H9 (cell line): ENCODE results near the gene DLL3. TPM values are rescaled to one million over a fixed set of nuclear protein-coding genes. Genes with fewer than 3 reads are reported as not detected.

Experiments used
- DNase-seq: peaks from one replicate; pipeline ENCODE4 v3.0.0-alpha.2; 2017
- H2AFZ ChIP-seq: one replicate; pipeline ENCODE4 v1.6.1; 2013; ENCODE audit warnings: mild to moderate bottlenecking, low read length, control low read depth, moderate library complexity
- H2AK5ac ChIP-seq: 2 replicates; pipeline ENCODE4 v1.6.1; 2013; ENCODE audit warnings: low read length, control low read depth, mixed read lengths; ENCODE audit not compliant: insufficient read length
- H2BK120ac ChIP-seq: one replicate; pipeline ENCODE4 v1.6.1; 2013; ENCODE audit warnings: low read depth, mild to moderate bottlenecking, low read length, control low read depth, inconsistent platforms; ENCODE audit not compliant: poor library complexity, severe bottlenecking
- H2BK12ac ChIP-seq: 2 replicates; pipeline ENCODE4 v1.6.1; 2013; ENCODE audit warnings: low read length, control low read depth, mixed read lengths, low read depth; ENCODE audit not compliant: insufficient read length
- H2BK15ac ChIP-seq: 2 replicates; pipeline ENCODE4 v1.6.1; 2013; ENCODE audit warnings: low read depth, low read length, control low read depth
- H2BK20ac ChIP-seq: one replicate; pipeline ENCODE4 v1.6.1; 2013; ENCODE audit warnings: low read depth, mild to moderate bottlenecking, low read length, control low read depth, inconsistent platforms; ENCODE audit not compliant: poor library complexity, severe bottlenecking
- H2BK5ac ChIP-seq: 2 replicates; pipeline ENCODE4 v1.6.1; 2013; ENCODE audit warnings: low read length, control low read depth, mixed read lengths; ENCODE audit not compliant: insufficient read length
- H3K14ac ChIP-seq: 2 replicates; pipeline ENCODE4 v1.6.1; 2013; ENCODE audit warnings: low read length, control low read depth; ENCODE audit not compliant: insufficient read depth
- H3K18ac ChIP-seq: 2 replicates; pipeline ENCODE4 v1.6.1; 2013; ENCODE audit warnings: low read depth, mild to moderate bottlenecking, mixed read lengths, low read length, control low read depth; ENCODE audit not compliant: insufficient read length
- H3K23ac ChIP-seq: 2 replicates; pipeline ENCODE4 v1.6.1; 2013; ENCODE audit warnings: low read length, control low read depth, mixed read lengths, low read depth; ENCODE audit not compliant: insufficient read length
- H3K23me2 ChIP-seq: 2 replicates; pipeline ENCODE4 v1.6.1; 2013; ENCODE audit warnings: low read depth, mild to moderate bottlenecking, mixed read lengths, low read length, control low read depth; ENCODE audit not compliant: insufficient read length, poor library complexity, severe bottlenecking
- H3K27ac ChIP-seq: 2 replicates; pipeline ENCODE4 v1.5.1; 2013; ENCODE audit warnings: low read length, control low read depth, mixed read lengths, low read depth; ENCODE audit not compliant: insufficient read length
- H3K27me3 ChIP-seq: 2 replicates; pipeline ENCODE4 v1.6.1; 2013; ENCODE audit warnings: low read length, control low read depth, inconsistent platforms; ENCODE audit not compliant: insufficient read depth
- H3K4ac ChIP-seq: 2 replicates; pipeline ENCODE4 v1.6.1; 2013; ENCODE audit warnings: low read depth, mild to moderate bottlenecking, control low read depth, inconsistent platforms, low read length, moderate library complexity
- H3K4me1 ChIP-seq: 2 replicates; pipeline ENCODE4 v1.6.1; 2013; ENCODE audit warnings: low read length, control low read depth, inconsistent platforms; ENCODE audit not compliant: insufficient read depth
- H3K4me2 ChIP-seq: 2 replicates; pipeline ENCODE4 v1.6.1; 2013; ENCODE audit warnings: low read length, control low read depth, mixed read lengths; ENCODE audit not compliant: insufficient read length, insufficient read depth
- H3K56ac ChIP-seq: 2 replicates; pipeline ENCODE4 v1.6.1; 2013; ENCODE audit warnings: low read depth, mild to moderate bottlenecking, mixed read lengths, low read length, control low read depth; ENCODE audit not compliant: insufficient read length
- H3K79me1 ChIP-seq: 2 replicates; pipeline ENCODE4 v1.6.1; 2013; ENCODE audit warnings: low read depth, mild to moderate bottlenecking, moderate library complexity, low read length, control low read depth, inconsistent platforms; ENCODE audit not compliant: insufficient read depth, poor library complexity, severe bottlenecking
- H3K79me2 ChIP-seq: 2 replicates; pipeline ENCODE4 v1.6.1; 2013; ENCODE audit warnings: low read length, control low read depth, inconsistent platforms; ENCODE audit not compliant: insufficient read depth
- H3K9ac ChIP-seq: 2 replicates; pipeline ENCODE4 v1.6.1; 2013; ENCODE audit warnings: low read length, control low read depth, mixed read lengths; ENCODE audit not compliant: insufficient read length; ENCODE audit errors: extremely low read depth
- H3K9me3 ChIP-seq: one replicate; pipeline ENCODE4 v1.6.1; 2013; ENCODE audit warnings: low read depth, low read length, inconsistent platforms; ENCODE audit not compliant: control insufficient read depth
- H3T11ph ChIP-seq: one replicate; pipeline ENCODE4 v1.6.1; 2013; ENCODE audit warnings: mild to moderate bottlenecking, low read length, control low read depth, inconsistent platforms
- H4K20me1 ChIP-seq: one replicate; pipeline ENCODE4 v1.6.1; 2013; ENCODE audit not compliant: control insufficient read depth, insufficient read length, insufficient read depth
- H4K5ac ChIP-seq: 2 replicates; pipeline ENCODE4 v1.6.1; 2013; ENCODE audit warnings: low read depth, mild to moderate bottlenecking, mixed read lengths, low read length, control low read depth; ENCODE audit not compliant: insufficient read length
- H4K8ac ChIP-seq: replicated peaks from 2 replicates; pipeline ENCODE4 v1.6.1; 2013; ENCODE audit warnings: low read length, control low read depth, mixed read lengths, low read depth; ENCODE audit not compliant: insufficient read length
- H4K91ac ChIP-seq: 2 replicates; pipeline ENCODE4 v1.6.1; 2013; ENCODE audit warnings: low read depth, mild to moderate bottlenecking, moderate library complexity, mixed read lengths, low read length, control low read depth; ENCODE audit not compliant: insufficient read length
- H3K27ac Mint-ChIP-seq, 3 experiments: 2 replicates in 2 of 3; 3 replicates in 1 of 3; pipeline ENCODE4 v1.8.0; 2020 to 2021; ENCODE audit warnings: mixed read lengths in 3 of 3, mild to moderate bottlenecking in 1 of 3, moderate library complexity in 1 of 3
- H3K27me3 Mint-ChIP-seq: 2 replicates; pipeline ENCODE4 v1.8.0; 2021; ENCODE audit warnings: low read depth, mild to moderate bottlenecking, moderate library complexity, mixed read lengths
- H3K36me3 Mint-ChIP-seq, 3 experiments: 2 replicates in 2 of 3; 3 replicates in 1 of 3; pipeline ENCODE4 v1.8.0; 2020 to 2021; ENCODE audit warnings: low read depth in 3 of 3, mixed read lengths in 3 of 3; ENCODE audit not compliant: insufficient read depth in 1 of 3
- H3K4me1 Mint-ChIP-seq, 2 experiments: 2 replicates each; pipeline ENCODE4 v1.8.0; 2020; ENCODE audit warnings: mixed read lengths in 2 of 2
- H3K4me3 Mint-ChIP-seq, 2 experiments: 2 replicates in 1 of 2; 3 replicates in 1 of 2; pipeline ENCODE4 v1.8.0; 2020 to 2021; ENCODE audit warnings: mild to moderate bottlenecking in 2 of 2, mixed read lengths in 2 of 2, moderate library complexity in 1 of 2
- H3K9me3 Mint-ChIP-seq, 2 experiments: 2 replicates in 1 of 2; 3 replicates in 1 of 2; pipeline ENCODE4 v1.8.0; 2020; ENCODE audit warnings: mild to moderate bottlenecking in 2 of 2, mixed read lengths in 2 of 2, moderate library complexity in 1 of 2
- WGBS: extraction: QIAGEN DNeasy Blood & Tissue Kit; methylation state at CpG from one replicate; pipeline ENCODE4 v1.1.7; 2013; ENCODE audit warnings: missing lambda C conversion rate, low lambda C conversion rate, mixed read lengths; ENCODE audit not compliant: insufficient read length; ENCODE audit errors: extremely low coverage; 5-methylcytosine and 5-hydroxymethylcytosine counted together
- total RNA-seq: library from RNA; stranded (reverse); gene quantifications from 2 replicates; pipeline ENCODE4 v1.2.1, GENCODE V29; 2021
- TF ChIP-seq, protein P1 (sequence below): fragments of 200-600 bp; sonication (generic); conservative IDR thresholded peaks from 3 replicates; pipeline ENCODE4 v1.8.0; 2021; ENCODE audit warnings: antibody characterized with exemption, mild to moderate bottlenecking

The DLL3 gene
- total RNA-seq, 1 experiment from 2014 or later: 2.5 TPM

GRCh38 chr19:39481229-39481545 lies 17.6 kb upstream of the DLL3 start:
- Histone ChIP-seq H2BK15ac (no peak overlapping the region), H3K4me1 (no peaks in the 10 kb centered on the region), H3K23ac (no peak overlapping the region), H3K9me3 (no peaks in the 10 kb centered on the region), H2BK120ac (no peak overlapping the region), H3K14ac (peak overlapping the region; percentile 74), H3K27ac (peak overlapping the region; percentile 26), H2BK12ac (no peak overlapping the region), H4K5ac (no peak overlapping the region), H3K9ac (peak overlapping the region; percentile 79), H3K4ac (peak overlapping the region; percentile 45), H3K56ac (no peak overlapping the region), H4K20me1 (no peaks in the 10 kb centered on the region), H3K79me2 (peaks cover 12% of the 10 kb centered on the region), H4K91ac (no peak overlapping the region), H3K18ac (peak overlapping the region; percentile 69), H3K23me2 (peaks cover 10% of the 10 kb centered on the region), H2BK5ac (peak overlapping the region; percentile 49), H3K27me3 (no peaks in the 10 kb centered on the region), H2AK5ac (no peak overlapping the region), H3K79me1 (peaks cover 12% of the 10 kb centered on the region), H2AFZ (no peak overlapping the region), H3K4me2 (peak overlapping the region; percentile 98), H3T11ph (no peak overlapping the region), H4K8ac (no peak overlapping the region), H2BK20ac (no peak overlapping the region)
- DNase-seq: no peak
- peak overlapping the region; percentile 95 to 97 for H3K4me3 Mint-ChIP-seq
- peaks cover 17 to 21% of the 10 kb centered on the region in 2 experiments for H3K4me1 Mint-ChIP-seq
- no peaks in the 10 kb centered on the region; a peak in 1 of 5 replicates for H3K9me3 Mint-ChIP-seq
- TF ChIP-seq, protein P1, sequence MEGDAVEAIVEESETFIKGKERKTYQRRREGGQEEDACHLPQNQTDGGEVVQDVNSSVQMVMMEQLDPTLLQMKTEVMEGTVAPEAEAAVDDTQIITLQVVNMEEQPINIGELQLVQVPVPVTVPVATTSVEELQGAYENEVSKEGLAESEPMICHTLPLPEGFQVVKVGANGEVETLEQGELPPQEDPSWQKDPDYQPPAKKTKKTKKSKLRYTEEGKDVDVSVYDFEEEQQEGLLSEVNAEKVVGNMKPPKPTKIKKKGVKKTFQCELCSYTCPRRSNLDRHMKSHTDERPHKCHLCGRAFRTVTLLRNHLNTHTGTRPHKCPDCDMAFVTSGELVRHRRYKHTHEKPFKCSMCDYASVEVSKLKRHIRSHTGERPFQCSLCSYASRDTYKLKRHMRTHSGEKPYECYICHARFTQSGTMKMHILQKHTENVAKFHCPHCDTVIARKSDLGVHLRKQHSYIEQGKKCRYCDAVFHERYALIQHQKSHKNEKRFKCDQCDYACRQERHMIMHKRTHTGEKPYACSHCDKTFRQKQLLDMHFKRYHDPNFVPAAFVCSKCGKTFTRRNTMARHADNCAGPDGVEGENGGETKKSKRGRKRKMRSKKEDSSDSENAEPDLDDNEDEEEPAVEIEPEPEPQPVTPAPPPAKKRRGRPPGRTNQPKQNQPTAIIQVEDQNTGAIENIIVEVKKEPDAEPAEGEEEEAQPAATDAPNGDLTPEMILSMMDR: no peak
- no CpG with 5 or more reads among the region's 12 CpGs for WGBS
- H3K36me3 Mint-ChIP-seq: peaks cover 24 to 57% (median 50%) of the 10 kb centered on the region in 3 experiments; a peak in 6 of 7 replicates
- no peaks in the 10 kb centered on the region for H3K27me3 Mint-ChIP-seq
- H3K27ac Mint-ChIP-seq: peak overlapping the region; percentile 84 to 99 (median 97); a peak in 6 of 7 replicates
